GM19372 (cell line): ENCODE results near the gene SLC16A3.
"Not testable (repeated sequence)": the region's sequence is repeated elsewhere in the genome, so short reads cannot be mapped to it uniquely, and the experiment has no call there.

ENCODE experiments used
- ATAC-seq: cut with Tn5 transposase; IDR thresholded peaks from one replicate; pipeline ENCODE4 v1.9.1; 2021; ENCODE audit warnings: mild to moderate bottlenecking, low read depth, moderate library complexity; ENCODE audit not compliant: unreplicated experiment

SLC16A3 gene

DNA sequence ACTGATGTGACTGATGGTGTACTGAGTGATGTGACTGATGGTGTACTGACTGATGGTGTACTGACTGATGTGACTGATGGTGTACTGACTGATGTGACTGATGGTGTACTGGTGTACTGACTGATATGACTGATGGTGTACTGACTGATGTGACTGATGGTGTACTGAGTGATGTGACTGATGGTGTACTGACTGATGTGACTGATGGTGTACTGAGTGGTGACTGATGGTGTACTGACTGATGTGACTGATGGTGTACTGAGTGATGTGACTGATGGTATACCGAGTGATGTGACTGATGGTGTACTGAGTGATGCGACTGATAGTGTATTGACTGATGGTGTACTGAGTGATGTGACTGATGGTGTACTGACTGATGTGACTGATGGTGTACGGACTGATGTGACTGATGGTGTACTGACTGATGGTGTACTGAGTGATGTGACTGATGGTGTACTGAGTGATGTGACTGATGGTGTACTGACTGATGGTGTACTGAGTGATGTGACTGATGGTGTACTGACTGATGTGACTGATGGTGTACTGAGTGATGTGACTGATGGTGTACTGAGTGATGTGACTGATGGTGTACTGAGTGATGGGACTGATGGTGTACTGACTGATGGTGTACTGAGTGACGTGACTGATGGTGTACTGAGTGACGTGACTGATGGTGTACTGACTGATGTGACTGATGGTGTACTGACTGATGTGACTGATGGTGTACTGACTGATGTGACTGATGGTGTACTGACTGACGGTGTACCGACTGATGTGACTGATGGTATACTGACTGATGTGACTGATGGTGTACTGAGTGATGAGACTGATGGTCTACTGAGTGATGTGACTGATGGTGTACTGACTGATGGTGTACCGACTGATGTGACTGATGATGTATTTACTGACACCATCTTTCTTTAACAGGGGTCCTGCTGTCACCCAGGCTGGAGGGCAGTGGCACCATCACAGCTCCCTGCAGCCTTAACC is 31.4 kb downstream of the SLC16A3 start:
- not testable (repeated sequence) for ATAC-seq

DNA sequence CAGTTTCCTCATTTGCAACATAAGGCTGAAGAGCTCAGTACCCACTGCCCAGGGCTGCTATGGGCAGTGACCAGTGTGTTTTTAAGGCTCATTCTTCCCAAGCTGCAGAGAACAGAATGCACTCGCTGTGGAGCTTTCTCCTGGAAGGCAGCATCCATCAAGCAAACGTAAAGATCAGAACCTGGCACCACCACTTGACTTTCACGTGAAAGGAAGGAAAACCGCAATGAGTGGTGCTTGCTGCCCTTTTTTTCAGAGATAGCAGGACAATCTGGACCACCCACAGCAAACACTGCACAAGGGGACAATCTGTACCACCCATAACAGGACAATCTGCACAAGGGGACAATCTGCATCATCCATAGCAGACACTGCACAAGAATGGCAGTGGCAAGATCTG is 33.5 kb downstream of the SLC16A3 start:
- no peak for ATAC-seq

DNA sequence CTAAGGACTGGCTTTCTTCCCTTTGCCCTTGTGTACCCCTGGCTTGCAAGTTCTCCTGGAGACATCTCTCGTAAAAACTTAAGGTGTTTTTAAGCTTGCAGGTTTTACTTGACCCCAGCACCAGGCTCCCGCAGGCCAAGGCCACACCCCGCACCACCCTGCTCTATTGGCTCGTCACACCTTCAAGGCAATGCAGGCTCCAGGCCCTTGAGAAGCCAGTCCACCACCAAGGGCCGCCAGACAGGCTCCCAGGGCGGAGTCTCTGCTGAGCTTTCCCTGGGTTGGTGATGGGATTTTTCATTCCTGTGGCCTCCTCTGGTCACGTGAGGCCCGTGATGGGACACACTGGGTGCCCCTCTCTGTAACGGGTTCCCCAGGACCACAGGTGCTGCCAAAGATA is 34.8 kb downstream of the SLC16A3 start:
- no peak for ATAC-seq

DNA sequence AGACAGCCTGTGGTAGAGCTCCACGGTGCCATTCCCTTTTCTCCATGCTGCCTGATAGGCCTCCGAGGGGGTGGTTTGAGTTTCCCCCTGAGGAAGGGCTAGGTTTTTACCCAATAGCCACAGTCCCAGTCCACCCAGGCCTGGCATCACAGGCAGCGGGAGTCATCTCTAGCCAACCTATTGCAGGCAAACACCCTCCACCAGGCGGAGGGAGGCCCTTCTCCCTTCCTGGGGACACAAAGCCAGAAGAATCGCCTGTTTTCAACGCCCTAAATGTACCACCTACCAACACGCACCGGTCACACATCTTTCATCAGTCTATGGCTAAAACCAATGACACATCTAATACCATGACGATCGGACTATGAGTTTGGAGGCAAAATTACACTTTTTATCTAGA is 37.3 kb downstream of the SLC16A3 start:
- no peak for ATAC-seq

DNA sequence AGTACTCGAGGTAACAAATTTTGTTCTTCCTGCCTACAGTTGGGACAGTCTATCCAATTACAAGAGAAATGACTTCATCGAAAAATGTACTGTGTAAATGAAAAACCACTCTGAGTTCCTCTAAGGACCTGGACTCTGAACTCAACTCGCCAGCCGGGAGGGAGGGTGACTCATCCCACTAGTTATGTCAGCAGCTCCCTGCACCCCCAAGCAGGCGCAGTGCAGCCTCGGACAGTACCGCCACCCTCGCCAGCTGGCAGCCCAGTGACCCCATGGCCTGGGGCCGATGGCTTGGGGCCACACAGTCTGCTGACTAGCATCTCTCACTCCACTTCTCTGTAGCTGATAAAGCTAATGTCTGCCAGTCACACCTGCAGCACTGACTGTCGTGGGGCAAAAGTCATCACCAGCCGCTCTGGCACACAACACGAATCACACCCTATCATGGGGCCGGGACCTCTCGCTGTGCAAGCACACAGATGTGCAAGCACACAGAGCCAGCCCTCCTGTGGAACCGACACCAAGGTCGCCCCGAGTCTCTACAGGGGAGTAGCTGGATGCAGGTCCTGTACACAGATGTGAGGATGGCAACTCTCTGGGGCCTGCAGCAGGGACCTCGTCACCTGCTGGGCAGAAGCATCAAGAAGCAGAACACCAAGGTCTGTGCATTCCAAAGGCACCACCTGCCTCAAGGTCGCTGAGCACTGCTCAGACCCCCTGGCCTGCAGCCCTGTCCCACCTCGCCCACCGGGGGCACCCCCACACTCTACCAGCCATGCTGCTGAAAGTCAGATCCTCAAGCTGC is 38.9 kb downstream of the SLC16A3 start:
- ATAC-seq, result no peak

DNA sequence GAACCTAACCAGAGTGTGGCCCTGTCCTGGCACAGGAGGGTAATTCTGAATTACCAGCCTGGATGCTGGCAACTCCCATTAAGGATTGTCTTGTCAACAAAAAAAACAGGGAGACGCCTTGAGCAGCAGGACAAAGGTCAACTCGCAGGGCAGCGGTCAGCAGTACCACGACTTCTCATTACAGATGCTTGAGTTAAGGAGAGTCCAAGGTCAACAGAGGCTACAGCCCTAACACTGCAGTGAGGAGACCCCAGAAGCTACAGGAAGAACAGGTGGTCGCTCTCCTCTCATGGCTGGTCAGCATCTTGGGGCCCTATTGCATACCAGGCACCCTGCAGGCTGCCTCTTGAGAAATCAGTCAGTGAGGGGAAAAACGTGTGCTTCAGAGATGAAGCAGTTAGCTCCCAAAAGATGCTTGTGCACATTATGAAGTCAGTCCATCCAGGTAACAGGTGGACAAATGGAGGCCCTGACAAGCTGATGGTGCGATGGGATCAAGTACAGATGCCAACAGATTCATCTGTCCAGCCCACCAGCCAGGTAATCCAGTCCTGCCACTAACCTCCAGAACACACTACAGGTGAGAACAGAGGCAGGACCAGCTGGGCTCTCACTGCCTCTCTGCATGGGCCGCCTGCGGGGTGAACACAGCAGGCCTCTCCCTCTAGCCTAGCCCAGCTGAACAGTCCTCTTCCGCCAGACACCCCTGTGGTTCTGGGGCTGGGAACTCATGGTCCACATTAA is 40.5 kb downstream of the SLC16A3 start:
- no peak for ATAC-seq

DNA sequence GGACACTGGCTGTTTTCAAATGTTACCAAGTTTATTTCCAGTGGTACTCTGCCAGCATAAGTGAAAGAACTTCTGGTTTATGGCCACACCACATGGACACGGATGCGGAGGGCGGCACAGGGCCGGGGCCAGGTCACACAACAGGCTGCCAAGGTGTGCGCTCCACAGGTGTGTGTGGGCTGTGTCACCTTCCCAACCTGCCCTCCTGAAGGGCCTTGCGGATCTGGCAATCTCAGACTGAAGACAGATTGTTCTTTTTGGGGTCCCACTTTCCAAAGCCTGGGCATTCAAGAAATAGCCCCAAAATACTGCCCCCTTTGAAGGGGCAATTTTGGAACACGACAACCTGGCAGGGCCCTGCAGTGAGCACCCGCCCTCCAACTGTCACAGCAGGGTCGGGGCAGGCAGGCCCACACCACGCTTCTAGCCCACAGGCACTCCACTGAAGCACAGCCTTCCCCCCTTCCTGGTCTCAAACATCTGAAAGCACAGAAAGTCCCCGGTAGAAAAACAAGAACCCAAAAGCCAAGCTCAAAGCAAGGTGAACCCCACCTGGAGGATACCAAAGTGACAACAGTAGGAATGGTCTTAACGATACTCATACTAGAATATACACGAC is 41.1 kb downstream of the SLC16A3 start:
- ATAC-seq, result no peak

DNA sequence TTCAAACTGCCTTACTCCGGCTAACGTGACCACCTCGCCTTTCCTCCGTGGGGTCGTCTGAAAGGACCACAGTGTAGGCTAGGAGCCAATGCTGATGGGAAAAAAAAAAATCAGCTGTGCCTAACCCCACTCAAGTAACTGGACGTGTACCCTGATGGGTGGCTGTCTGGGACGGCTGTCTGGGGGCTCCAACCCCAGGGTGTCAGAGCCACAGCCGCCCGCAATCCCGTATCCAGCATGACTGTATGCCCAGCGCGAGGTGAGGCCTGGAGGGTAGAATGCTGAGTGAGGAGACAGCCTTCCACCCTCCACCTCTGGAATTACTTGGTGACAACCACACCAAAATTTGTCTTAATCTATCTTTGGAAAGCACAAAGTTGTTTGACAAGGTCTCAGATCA is 41.8 kb downstream of the SLC16A3 start:
- no peak for ATAC-seq

DNA sequence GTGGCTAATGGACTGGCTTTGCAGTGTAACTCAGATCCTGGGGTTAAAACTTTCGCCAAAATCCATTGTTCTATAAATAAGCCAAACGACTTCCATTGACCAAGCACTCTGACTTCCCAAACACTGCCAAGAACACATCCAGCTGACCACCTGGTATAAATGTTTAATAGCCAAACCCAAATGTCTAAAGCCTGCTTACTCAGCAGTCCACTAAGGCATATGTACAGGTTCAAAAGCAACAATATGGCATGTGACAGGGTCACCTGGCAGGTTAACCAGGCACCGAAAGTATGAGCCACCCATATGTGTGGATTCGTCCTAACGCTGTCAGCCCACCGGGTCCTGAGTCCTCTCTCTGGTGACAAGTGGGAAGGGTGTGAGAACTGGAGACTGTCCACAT is 42.6 kb downstream of the SLC16A3 start:
- ATAC-seq, result no peak

DNA sequence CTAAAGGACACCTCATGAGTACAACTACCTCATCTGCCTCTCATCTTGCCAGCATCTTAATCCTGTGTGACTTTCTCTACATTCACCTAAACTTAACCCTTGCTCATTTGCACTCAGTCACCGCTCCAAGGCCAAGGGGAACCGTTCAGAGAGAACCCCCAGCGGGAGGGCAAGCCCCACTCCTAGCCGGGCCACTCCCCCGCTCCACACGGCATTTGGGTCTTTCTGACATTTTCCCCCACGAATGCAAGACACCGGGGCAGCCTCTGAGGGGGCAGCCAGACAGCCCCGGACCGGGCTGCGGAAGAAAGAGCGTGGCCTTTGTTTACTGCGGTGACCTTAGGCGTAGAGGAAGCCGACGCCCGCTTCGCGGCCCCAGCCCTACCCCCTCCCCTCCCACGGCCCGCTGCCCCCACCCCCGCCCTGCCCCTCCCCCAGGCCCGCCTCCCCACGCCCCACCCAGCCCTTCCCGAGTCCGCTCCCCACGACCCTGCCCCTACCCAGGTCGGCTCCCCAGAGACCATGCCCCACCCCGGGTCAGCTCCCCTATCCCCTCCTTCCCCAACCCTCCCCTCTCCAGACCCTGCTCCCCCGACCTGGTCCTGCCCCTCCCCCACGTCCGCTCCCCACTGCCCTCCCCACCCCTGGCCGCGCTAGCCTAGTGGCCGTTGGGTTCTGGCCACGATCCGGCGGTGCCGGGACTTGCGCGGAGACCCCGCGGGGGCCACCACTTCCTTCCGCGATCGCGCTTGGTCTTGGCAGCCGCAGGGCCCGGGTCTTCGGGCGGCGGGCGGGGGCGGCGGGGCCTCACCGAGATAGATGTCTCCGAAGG is 43.9 kb downstream of the SLC16A3 start:
- ATAC-seq, result no peak

DNA sequence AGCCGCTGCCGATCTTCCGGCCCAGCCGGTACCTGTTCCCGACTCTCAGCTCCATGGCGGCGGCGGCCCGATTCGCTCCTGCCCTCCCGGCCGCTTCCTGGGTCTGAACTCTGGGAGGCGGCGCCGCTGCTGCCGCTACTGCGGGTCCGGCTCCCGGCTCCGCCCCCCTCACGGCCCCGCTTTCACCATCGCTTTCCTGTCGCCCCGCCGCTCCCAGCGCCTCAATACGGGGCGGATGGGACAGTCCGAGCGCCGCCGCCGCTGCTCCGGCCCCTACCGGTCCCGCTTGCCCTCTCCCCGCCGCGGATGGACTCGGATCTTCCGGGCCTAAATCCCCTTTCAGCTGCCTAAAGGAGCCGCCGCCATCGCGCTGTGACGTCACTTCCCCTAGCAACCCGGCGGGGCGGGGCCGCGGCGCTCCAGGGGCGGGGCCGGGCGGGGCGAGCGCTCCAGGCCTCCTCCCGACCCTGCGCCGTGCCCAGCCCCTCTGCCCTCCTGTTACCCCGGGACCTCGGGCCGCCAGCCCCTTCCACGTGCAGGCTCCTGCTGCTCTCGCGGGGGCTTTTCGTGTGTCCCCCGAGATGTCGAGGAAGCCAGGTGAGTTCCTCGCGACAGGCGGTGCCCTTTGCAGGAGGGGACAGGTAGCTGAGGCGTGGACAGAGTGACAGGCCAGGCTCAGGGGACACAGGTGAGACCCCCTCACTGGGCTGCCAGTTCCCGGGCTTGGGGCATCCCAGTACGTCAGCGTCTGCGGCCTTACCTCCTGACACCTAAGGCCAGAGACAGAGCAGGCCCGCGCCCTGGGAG is 44.7 kb downstream of the SLC16A3 start, which contains the start of gene CSNK1D:
Gene CSNK1D, minus strand, starts transcription at position 374 of the 807 bp plus-strand sequence. Its CDS starts 319 bp downstream, at position 55.
- peak; percentile 74 for ATAC-seq

DNA sequence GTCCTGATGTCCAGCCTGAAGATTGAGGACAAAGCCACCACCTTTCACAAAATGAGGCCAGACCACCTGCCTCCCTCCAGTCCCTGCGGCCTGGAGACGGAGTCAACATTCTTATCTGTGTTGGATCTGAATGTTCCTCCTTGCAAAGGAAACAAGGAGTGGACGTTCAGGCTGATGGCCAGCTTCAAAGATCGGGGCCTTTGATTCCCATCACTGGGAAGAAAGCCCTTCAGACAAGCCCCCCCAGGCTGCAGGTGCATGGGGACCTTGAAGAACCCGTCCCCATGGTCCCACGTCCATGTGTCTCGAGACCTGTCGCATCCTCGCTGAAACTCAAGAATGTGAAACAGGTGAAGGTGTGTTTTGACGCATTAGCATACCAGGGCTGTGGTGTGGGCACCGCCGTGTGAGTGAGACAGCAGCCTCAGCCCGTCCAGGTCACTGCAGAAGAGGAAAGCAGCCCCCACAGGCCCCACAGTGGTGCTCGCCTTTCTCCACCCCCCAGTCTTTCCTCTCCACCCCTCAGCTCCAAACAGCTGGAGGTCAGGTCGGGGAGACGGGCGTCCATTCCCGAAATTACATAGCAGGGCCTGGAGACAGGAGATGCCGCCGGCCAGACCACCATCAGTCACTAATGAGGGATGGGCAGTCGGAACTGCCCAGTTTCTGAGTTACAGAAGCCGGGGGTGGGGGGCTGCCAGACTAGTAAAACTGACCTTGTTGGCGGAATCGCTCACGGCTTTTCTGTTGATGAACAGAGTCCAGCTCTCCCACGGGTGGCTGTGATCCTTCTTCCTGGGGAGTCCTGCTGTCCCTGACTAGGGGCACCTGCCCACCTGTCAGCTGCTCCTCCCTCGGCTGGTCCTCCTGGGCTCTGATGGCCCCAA is 45.5 kb downstream of the SLC16A3 start:
- ATAC-seq, result no peak

DNA sequence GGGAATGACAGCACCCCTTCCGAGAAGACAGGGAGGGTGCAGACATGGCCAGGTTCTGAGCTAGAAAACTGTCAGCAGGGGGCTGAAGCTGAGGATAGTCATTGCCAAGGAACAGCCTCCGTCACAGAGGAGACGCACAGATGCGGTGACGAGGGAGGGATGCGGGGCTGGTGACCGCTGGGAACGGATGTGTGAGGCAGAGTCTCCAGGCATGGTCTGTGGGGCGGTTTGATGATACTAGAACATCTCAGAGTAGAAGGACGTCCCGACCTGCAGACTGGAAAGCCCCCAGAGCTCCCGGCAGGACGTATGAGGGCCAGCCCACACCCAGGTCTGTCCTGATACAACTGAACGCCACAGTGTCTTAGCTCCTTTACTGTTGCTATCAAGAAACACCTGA is 46.5 kb downstream of the SLC16A3 start:
- no peak for ATAC-seq

DNA sequence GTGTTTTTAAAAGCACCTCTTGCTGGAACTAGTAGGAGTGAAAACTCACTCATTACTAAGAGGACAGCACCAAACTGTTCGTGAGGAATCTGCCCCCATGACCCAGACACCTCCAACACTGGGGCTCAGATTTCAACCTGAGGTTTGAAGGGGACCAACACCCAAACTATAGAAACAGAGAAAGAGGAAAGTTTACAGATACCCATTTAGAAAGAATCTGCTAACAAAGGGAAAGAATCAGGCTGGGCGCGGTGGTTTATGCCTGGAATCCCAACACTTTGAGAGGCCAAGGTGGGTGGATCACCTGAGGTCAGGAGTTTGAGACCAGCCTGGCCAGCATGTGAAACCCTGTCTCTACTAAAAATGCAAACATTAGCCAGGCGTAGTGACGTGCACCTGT is 48.1 kb downstream of the SLC16A3 start:
- ATAC-seq, result no peak

DNA sequence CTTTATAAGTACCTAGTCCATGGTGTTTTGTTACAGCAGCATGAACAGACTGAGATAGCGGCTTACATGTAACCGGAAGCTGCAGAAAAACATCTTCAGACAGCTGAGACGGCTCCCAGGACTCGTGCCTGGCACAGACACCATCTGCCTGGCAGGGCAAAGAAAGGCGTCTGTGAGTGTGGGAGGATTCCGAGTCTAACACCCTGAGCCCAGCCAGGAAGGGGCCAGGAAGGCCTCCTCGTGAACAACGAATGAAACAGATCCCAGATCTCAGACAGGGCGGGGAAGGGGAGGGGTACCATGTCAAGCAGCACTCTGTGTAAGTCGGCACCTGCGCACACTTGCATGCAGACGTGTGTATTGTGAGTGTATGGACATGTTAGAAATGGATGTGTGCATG is 49.0 kb downstream of the SLC16A3 start:
- ATAC-seq, result no peak

DNA sequence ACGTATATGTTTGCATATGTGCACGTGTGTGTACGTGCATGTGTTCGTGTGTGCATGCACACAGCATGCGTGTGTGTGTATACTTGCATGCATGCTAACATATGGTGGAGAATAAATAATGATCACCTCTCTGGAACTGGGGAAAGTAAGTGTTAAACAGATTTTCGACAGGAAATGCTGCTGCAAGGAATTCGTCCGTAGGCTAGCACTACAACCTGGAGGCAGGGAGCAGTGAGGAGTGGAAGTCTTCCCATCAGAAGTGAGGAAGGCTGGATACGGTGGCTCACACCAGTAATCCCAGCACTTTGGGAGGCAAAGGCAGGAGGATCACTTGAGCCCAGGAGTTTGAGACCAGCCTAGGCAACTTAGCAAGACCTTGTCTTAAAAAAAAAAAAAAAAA is 49.5 kb downstream of the SLC16A3 start:
- no peak for ATAC-seq

DNA sequence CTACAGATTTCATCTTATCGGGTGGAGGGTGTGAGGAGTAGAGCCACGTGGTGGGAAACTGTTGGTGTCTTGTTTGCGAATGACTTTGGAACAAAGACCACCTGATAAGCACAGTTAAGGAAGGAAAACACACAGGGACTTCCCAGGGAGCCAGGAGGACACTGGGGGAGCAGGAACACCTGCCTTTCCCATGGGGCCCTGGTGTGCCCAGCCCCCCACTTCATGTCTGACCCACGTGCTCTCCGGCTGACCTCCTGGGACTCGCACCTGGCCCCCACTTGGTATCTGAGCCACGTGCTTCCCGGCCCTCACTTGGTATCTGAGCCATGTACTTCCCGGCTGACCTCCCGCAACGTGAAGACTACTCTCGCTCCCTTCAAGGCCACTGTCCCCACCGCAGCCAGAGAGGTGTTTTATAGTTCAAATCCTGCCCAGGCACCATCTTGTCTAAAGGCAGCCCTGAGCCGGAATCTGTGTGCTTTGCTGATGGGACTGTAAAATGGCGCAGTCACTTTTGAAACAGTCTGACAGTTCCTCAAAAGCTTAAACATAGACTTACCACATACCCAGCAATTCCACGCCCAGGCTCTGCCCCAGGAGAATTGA is 50.0 kb downstream of the SLC16A3 start:
- ATAC-seq, result no peak
